ENCODE data around the gene MYL11.

The MYL11 gene

GRCh38 chr16:30418350-30419181 lies 44.0 kb downstream of the MYL11 start:
- no peak for DNase-seq (ENCODE audit: insufficient read length, low spot score)
- no peak for FAIRE-seq
- no peak for TF ChIP-seq POLR2A (IDR thresholded peaks at IDR 0.05; ENCODE audit: low read depth, low read length)

GRCh38 chr16:30421010-30421409 lies 46.4 kb downstream of the MYL11 start:
- TF ChIP-seq POLR2A (IDR thresholded peaks at IDR 0.05; ENCODE audit: low read depth, low read length), result no peak
- FAIRE-seq (no peak), DNase-seq (ENCODE audit: insufficient read length, low spot score) (no peak)

Data from H54 (cell line).